PC-3 (cell line): ENCODE measurements around the gene BMS1.

Experiments used
- EZH2phosphoT487 ChIP-seq: fragments of 300-600 bp; sonication (generic); IDR thresholded peaks from 2 replicates; pipeline ENCODE4 v1.6.1; 2018; ENCODE audit warnings: mild to moderate bottlenecking, antibody characterized with exemption, low read length, borderline replicate concordance
- TF ChIP-seq, protein P1 (sequence below): fragments of 300-600 bp; sonication (generic); conservative IDR thresholded peaks from 2 replicates; pipeline ENCODE4 v1.5.1; 2017; ENCODE audit warnings: antibody characterized with exemption, low read depth, mild to moderate bottlenecking, low read length

DNA sequence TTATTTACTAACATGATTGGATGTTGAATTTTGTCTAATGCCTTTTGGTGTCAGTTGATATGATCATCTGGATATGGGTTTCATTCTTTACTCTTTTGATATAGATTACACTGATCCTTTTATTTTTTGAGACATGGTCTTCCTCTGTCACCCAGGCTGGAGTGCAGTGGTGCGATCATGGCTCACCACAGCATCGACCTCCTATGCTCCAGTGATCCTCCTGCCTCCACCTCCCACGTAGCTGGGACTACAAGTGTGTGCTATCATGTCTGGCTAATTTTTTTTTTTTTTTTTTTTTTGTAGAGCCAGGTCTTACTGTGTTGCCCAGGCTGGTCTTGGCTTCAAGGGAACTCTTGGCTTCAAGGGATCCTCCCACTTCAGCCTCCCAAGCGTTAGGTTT is 27.1 kb downstream of the BMS1 start:
- TF ChIP-seq, protein P1, sequence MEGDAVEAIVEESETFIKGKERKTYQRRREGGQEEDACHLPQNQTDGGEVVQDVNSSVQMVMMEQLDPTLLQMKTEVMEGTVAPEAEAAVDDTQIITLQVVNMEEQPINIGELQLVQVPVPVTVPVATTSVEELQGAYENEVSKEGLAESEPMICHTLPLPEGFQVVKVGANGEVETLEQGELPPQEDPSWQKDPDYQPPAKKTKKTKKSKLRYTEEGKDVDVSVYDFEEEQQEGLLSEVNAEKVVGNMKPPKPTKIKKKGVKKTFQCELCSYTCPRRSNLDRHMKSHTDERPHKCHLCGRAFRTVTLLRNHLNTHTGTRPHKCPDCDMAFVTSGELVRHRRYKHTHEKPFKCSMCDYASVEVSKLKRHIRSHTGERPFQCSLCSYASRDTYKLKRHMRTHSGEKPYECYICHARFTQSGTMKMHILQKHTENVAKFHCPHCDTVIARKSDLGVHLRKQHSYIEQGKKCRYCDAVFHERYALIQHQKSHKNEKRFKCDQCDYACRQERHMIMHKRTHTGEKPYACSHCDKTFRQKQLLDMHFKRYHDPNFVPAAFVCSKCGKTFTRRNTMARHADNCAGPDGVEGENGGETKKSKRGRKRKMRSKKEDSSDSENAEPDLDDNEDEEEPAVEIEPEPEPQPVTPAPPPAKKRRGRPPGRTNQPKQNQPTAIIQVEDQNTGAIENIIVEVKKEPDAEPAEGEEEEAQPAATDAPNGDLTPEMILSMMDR: no peak
- no peak for TF ChIP-seq EZH2phosphoT487
